Thyroid gland (tissue), 4 donors: Measurements from ENCODE around the gene CCDC7.

ENCODE experiments used
- POLR2A ChIP-seq, 2 donors: fragments of 450-650 bp; IDR thresholded peaks; one replicate each; pipeline ENCODE4 v1.6.1; 2017; ENCODE audit warnings: antibody characterized with exemption in 2 of 2, mild to moderate bottlenecking in 2 of 2, moderate library complexity in 1 of 2
- TF ChIP-seq, protein P1 (sequence below), 6 experiments: fragments of 200-600 bp in 3 of 6; fragments of 450-650 bp in 3 of 6; sonication (generic) in 3 of 6; IDR thresholded peaks; one replicate each; pipeline ENCODE4 v1.5.1; 2016 to 2019; ENCODE audit warnings: antibody characterized with exemption in 6 of 6, mild to moderate bottlenecking in 2 of 6, inconsistent platforms in 1 of 6, moderate library complexity in 1 of 6

DNA sequence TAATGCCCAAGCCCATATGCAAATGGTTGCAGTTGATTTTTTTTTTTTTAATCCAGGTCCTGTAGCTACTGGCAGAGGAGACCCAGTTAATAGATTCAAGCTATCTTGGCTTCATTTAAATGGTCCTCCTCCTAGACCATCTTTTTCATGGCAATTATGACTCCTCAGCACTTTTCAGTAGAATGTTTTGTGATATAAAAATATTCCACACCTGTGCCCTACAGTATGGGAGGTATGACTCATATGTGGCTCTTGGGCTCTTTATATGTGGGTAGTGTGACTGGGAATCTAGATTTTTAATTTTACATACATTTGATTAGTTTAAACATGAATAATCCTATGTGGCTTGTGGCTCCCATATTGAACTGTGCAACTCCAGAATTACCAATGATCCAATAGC is 432.0 kb downstream of the CCDC7 start:
- TF ChIP-seq, protein P1, sequence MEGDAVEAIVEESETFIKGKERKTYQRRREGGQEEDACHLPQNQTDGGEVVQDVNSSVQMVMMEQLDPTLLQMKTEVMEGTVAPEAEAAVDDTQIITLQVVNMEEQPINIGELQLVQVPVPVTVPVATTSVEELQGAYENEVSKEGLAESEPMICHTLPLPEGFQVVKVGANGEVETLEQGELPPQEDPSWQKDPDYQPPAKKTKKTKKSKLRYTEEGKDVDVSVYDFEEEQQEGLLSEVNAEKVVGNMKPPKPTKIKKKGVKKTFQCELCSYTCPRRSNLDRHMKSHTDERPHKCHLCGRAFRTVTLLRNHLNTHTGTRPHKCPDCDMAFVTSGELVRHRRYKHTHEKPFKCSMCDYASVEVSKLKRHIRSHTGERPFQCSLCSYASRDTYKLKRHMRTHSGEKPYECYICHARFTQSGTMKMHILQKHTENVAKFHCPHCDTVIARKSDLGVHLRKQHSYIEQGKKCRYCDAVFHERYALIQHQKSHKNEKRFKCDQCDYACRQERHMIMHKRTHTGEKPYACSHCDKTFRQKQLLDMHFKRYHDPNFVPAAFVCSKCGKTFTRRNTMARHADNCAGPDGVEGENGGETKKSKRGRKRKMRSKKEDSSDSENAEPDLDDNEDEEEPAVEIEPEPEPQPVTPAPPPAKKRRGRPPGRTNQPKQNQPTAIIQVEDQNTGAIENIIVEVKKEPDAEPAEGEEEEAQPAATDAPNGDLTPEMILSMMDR (IDR thresholded peaks at IDR 0.05) = no peak
- no peak for TF ChIP-seq POLR2A (IDR thresholded peaks at IDR 0.05)
